HEK293 (cell line): Measurements from ENCODE around the gene PALB2.
A peak's percentile ranks its signal among the peaks of the same experiment; 100 is the strongest.

ENCODE experiments used
- OSR2 ChIP-seq: fragments of 450-650 bp; formaldehyde crosslinking; IDR thresholded peaks from 2 replicates; pipeline ENCODE4 v1.5.1; 2016; ENCODE audit warnings: missing biosample characterization, missing genetic modification characterization
- OVOL3 ChIP-seq: fragments of 450-650 bp; formaldehyde crosslinking; IDR thresholded peaks from 2 replicates; pipeline ENCODE4 v1.5.1; 2016; ENCODE audit warnings: missing biosample characterization, missing genetic modification characterization
- ZBTB8A ChIP-seq: fragments of 450-650 bp; formaldehyde crosslinking; IDR thresholded peaks from 2 replicates; pipeline ENCODE4 v1.5.1; 2016; ENCODE audit warnings: missing biosample characterization, missing genetic modification characterization
- ZIC2 ChIP-seq: fragments of 450-650 bp; formaldehyde crosslinking; IDR thresholded peaks from 2 replicates; pipeline ENCODE4 v1.5.1; 2016; ENCODE audit warnings: missing biosample characterization, missing genetic modification characterization
- ZNF114 ChIP-seq: fragments of 450-650 bp; formaldehyde crosslinking; IDR thresholded peaks from 2 replicates; pipeline ENCODE4 v1.5.0; 2017; ENCODE audit warnings: missing biosample characterization, missing genetic modification characterization
- ZNF133 ChIP-seq: fragments of 450-650 bp; formaldehyde crosslinking; IDR thresholded peaks from 2 replicates; pipeline ENCODE4 v1.5.1; 2016; ENCODE audit warnings: missing biosample characterization, missing genetic modification characterization
- ZNF146 ChIP-seq: fragments of 450-650 bp; formaldehyde crosslinking; IDR thresholded peaks from 2 replicates; pipeline ENCODE4 v1.5.1; 2016; ENCODE audit warnings: missing biosample characterization, missing genetic modification characterization
- ZNF174 ChIP-seq: fragments of 450-650 bp; formaldehyde crosslinking; IDR thresholded peaks from 2 replicates; pipeline ENCODE4 v1.5.0; 2017; ENCODE audit warnings: missing biosample characterization, mild to moderate bottlenecking, missing genetic modification characterization
- ZNF266 ChIP-seq: fragments of 450-650 bp; formaldehyde crosslinking; IDR thresholded peaks from 2 replicates; pipeline ENCODE4 v1.5.1; 2016; ENCODE audit warnings: missing biosample characterization, missing genetic modification characterization, low read depth
- ZNF280C ChIP-seq: fragments of 450-650 bp; formaldehyde crosslinking; IDR thresholded peaks from 2 replicates; pipeline ENCODE4 v1.5.1; 2016; ENCODE audit warnings: missing biosample characterization, missing genetic modification characterization
- ZNF48 ChIP-seq: fragments of 450-650 bp; formaldehyde crosslinking; IDR thresholded peaks from 2 replicates; pipeline ENCODE4 v1.5.1; 2016; ENCODE audit warnings: missing biosample characterization, missing genetic modification characterization
- ZNF510 ChIP-seq: fragments of 450-650 bp; formaldehyde crosslinking; IDR thresholded peaks from 2 replicates; pipeline ENCODE4 v1.5.1; 2018; ENCODE audit warnings: mild to moderate bottlenecking, missing genetic modification characterization, missing biosample characterization; ENCODE audit not compliant: insufficient replicate concordance
- ZNF518A ChIP-seq: fragments of 450-650 bp; formaldehyde crosslinking; conservative IDR thresholded peaks from 2 replicates; pipeline ENCODE4 v1.5.1; 2016; ENCODE audit warnings: low read depth, missing biosample characterization, missing genetic modification characterization
- ZNF548 ChIP-seq: fragments of 450-650 bp; formaldehyde crosslinking; IDR thresholded peaks from 2 replicates; pipeline ENCODE4 v1.5.1; 2016; ENCODE audit warnings: missing biosample characterization, missing genetic modification characterization
- ZNF624 ChIP-seq: fragments of 450-650 bp; formaldehyde crosslinking; IDR thresholded peaks from 2 replicates; pipeline ENCODE4 v1.5.1; 2017; ENCODE audit warnings: missing biosample characterization, missing genetic modification characterization
- ZNF626 ChIP-seq: fragments of 450-650 bp; sonication (Bioruptor Pico); formaldehyde crosslinking; IDR thresholded peaks from 2 replicates; pipeline ENCODE4 v1.5.1; 2018; ENCODE audit warnings: missing biosample characterization, missing genetic modification characterization, inconsistent platforms
- ZNF629 ChIP-seq: fragments of 450-650 bp; formaldehyde crosslinking; IDR thresholded peaks from 2 replicates; pipeline ENCODE4 v1.5.1; 2017; ENCODE audit warnings: missing biosample characterization, missing genetic modification characterization
- ZNF654 ChIP-seq: fragments of 450-650 bp; formaldehyde crosslinking; IDR thresholded peaks from 2 replicates; pipeline ENCODE4 v1.5.1; 2016; ENCODE audit warnings: low read depth, missing biosample characterization, missing genetic modification characterization
- ZSCAN18 ChIP-seq: fragments of 450-650 bp; formaldehyde crosslinking; IDR thresholded peaks from 2 replicates; pipeline ENCODE4 v1.5.1; 2016; ENCODE audit warnings: missing biosample characterization, missing genetic modification characterization
- ZXDB ChIP-seq: fragments of 450-650 bp; formaldehyde crosslinking; IDR thresholded peaks from 2 replicates; pipeline ENCODE4 v1.5.1; 2016; ENCODE audit warnings: missing biosample characterization, missing genetic modification characterization
- TF ChIP-seq, protein P1 (sequence below): fragments of 450-650 bp; formaldehyde crosslinking; IDR thresholded peaks from 2 replicates; pipeline ENCODE4 v1.5.1; 2016; ENCODE audit warnings: missing biosample characterization, missing genetic modification characterization
- TF ChIP-seq, protein P2 (sequence below): fragments of 450-650 bp; formaldehyde crosslinking; IDR thresholded peaks from 2 replicates; pipeline ENCODE4 v1.5.1; 2016; ENCODE audit warnings: missing biosample characterization, missing genetic modification characterization
- TF ChIP-seq, protein P3 (sequence below): fragments of 450-650 bp; formaldehyde crosslinking; IDR thresholded peaks from 2 replicates; pipeline ENCODE4 v1.5.1; 2016; ENCODE audit warnings: missing biosample characterization, missing genetic modification characterization, low read depth
- TF ChIP-seq, protein P4 (sequence below): fragments of 450-650 bp; formaldehyde crosslinking; IDR thresholded peaks from 2 replicates; pipeline ENCODE4 v1.5.1; 2017; ENCODE audit warnings: missing biosample characterization, missing genetic modification characterization

PALB2 gene

GRCh38 chr16:23678430-23679273 lies 37.5 kb upstream of the PALB2 start, which contains the start of gene PLK1 (continued):
- TF ChIP-seq ZNF518A (tag by site-specific recombination) (0 out of 2 replicates have a peak, but pooled peaks have one; percentile 19), ZNF48 (no peak), ZNF174 (no peak), ZNF629 (tag by site-specific recombination) (peak; percentile 28; the same call in 1 of the 2 replicates), OSR2 (no peak; the same call in 1 of the 2 replicates), ZNF624 (tag by site-specific recombination) (no peak), ZBTB8A (tag by site-specific recombination) (peak; percentile 92), ZIC2 (0 out of 2 replicates have a peak, but pooled peaks have one; percentile 20), ZNF114 (tag by site-specific recombination) (no peak), ZNF654 (peak; percentile 22; the same call in 1 of the 2 replicates), OVOL3 (peak; percentile 46; the same call in 1 of the 2 replicates), ZXDB (tag by site-specific recombination) (peak; percentile 86), ZNF548 (tag by site-specific recombination) (no peak), ZNF133 (no peak), ZNF280C (tag by site-specific recombination) (no peak), ZNF266 (tag by site-specific recombination) (no peak), ZNF626 (tag by site-specific recombination) (no peak), ZSCAN18 (tag by site-specific recombination) (no peak), ZNF510 (tag by site-specific recombination) (no peak), ZNF146 (tag by site-specific recombination) (no peak)
- TF ChIP-seq, protein P1, sequence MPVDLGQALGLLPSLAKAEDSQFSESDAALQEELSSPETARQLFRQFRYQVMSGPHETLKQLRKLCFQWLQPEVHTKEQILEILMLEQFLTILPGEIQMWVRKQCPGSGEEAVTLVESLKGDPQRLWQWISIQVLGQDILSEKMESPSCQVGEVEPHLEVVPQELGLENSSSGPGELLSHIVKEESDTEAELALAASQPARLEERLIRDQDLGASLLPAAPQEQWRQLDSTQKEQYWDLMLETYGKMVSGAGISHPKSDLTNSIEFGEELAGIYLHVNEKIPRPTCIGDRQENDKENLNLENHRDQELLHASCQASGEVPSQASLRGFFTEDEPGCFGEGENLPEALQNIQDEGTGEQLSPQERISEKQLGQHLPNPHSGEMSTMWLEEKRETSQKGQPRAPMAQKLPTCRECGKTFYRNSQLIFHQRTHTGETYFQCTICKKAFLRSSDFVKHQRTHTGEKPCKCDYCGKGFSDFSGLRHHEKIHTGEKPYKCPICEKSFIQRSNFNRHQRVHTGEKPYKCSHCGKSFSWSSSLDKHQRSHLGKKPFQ (tag by site-specific recombination) = no peak
- TF ChIP-seq, protein P2, sequence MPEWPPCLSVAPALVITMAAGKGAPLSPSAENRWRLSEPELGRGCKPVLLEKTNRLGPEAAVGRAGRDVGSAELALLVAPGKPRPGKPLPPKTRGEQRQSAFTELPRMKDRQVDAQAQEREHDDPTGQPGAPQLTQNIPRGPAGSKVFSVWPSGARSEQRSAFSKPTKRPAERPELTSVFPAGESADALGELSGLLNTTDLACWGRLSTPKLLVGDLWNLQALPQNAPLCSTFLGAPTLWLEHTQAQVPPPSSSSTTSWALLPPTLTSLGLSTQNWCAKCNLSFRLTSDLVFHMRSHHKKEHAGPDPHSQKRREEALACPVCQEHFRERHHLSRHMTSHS (tag by site-specific recombination) = no peak
- TF ChIP-seq, protein P3, sequence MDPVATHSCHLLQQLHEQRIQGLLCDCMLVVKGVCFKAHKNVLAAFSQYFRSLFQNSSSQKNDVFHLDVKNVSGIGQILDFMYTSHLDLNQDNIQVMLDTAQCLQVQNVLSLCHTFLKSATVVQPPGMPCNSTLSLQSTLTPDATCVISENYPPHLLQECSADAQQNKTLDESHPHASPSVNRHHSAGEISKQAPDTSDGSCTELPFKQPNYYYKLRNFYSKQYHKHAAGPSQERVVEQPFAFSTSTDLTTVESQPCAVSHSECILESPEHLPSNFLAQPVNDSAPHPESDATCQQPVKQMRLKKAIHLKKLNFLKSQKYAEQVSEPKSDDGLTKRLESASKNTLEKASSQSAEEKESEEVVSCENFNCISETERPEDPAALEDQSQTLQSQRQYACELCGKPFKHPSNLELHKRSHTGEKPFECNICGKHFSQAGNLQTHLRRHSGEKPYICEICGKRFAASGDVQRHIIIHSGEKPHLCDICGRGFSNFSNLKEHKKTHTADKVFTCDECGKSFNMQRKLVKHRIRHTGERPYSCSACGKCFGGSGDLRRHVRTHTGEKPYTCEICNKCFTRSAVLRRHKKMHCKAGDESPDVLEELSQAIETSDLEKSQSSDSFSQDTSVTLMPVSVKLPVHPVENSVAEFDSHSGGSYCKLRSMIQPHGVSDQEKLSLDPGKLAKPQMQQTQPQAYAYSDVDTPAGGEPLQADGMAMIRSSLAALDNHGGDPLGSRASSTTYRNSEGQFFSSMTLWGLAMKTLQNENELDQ (tag by site-specific recombination) = no peak
- TF ChIP-seq, protein P4, sequence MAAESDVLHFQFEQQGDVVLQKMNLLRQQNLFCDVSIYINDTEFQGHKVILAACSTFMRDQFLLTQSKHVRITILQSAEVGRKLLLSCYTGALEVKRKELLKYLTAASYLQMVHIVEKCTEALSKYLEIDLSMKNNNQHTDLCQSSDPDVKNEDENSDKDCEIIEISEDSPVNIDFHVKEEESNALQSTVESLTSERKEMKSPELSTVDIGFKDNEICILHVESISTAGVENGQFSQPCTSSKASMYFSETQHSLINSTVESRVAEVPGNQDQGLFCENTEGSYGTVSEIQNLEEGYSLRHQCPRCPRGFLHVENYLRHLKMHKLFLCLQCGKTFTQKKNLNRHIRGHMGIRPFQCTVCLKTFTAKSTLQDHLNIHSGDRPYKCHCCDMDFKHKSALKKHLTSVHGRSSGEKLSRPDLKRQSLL (tag by site-specific recombination) = no peak
